GM18505 (cell line): Measurements from ENCODE around the gene FOXF2.

Experiments
- ATAC-seq: cut with Tn5 transposase; IDR thresholded peaks from one replicate; pipeline ENCODE4 v1.9.1; 2021; ENCODE audit not compliant: unreplicated experiment
- POLR2A ChIP-seq: IDR thresholded peaks from 4 replicates; pipeline ENCODE4 v1.6.1; 2011; ENCODE audit warnings: borderline replicate concordance; ENCODE audit not compliant: insufficient read depth, insufficient read length; ENCODE audit errors: extremely low read depth

Gene FOXF2

GRCh38 chr6:1381481-1382330, 7.7 kb upstream of the FOXF2 start:
- ATAC-seq = no peak
- TF ChIP-seq POLR2A = no peak

GRCh38 chr6:1382331-1382882, 7.0 kb upstream of the FOXF2 start:
- no peak for ATAC-seq
- no peak for TF ChIP-seq POLR2A

GRCh38 chr6:1382883-1383728, 6.3 kb upstream of the FOXF2 start:
- no peak for TF ChIP-seq POLR2A
- no peak for ATAC-seq

- no peak for TF ChIP-seq POLR2A
- no peak for ATAC-seq
Observed at GRCh38 chr6:1383729-1384548, 5.4 kb upstream of the FOXF2 start.

- no peak for ATAC-seq
- TF ChIP-seq POLR2A = no peak
Observed at GRCh38 chr6:1384549-1385128, 4.7 kb upstream of the FOXF2 start.

GRCh38 chr6:1385129-1386037, 4.0 kb upstream of the FOXF2 start:
- no peak for TF ChIP-seq POLR2A
- no peak for ATAC-seq

- ATAC-seq = no peak
- TF ChIP-seq POLR2A = no peak
Observed at GRCh38 chr6:1386038-1386709, 3.2 kb upstream of the FOXF2 start.

GRCh38 chr6:1387538-1387875, 1.9 kb upstream of the FOXF2 start:
- ATAC-seq = no peak
- no peak for TF ChIP-seq POLR2A

- no peak for ATAC-seq
- TF ChIP-seq POLR2A = no peak
Observed at GRCh38 chr6:1387876-1388629, 1.3 kb upstream of the FOXF2 start.

GRCh38 chr6:1388630-1389368, 577 bp upstream of the FOXF2 start:
- no peak for ATAC-seq
- TF ChIP-seq POLR2A = no peak
